GM19395 (cell line): ENCODE results near the gene PDE11A.
"Not testable (repeated sequence)": the region's sequence is repeated elsewhere in the genome, so short reads cannot be mapped to it uniquely, and the experiment has no call there.

Experiments used
- ATAC-seq: cut with Tn5 transposase; IDR thresholded peaks from one replicate; pipeline ENCODE4 v1.9.1; 2021; ENCODE audit warnings: mild to moderate bottlenecking, moderate library complexity; ENCODE audit not compliant: unreplicated experiment

Gene PDE11A

DNA sequence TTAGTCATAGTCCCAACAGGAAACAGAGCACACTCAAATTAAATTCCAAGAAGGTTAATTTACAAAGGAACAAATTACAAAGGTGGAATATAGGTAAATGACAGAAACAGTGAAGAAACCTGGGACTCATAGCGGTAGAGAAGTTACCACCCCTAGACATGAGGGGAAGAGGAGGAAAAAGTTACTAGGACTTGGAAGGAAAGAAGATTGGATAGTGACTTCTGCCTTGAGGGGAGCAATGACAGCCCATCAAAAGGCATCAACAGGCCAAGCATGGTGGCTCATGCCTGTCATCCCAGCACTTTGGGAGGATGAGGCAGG, 2.4 kb upstream of the PDE11A start:
- no peak for ATAC-seq

DNA sequence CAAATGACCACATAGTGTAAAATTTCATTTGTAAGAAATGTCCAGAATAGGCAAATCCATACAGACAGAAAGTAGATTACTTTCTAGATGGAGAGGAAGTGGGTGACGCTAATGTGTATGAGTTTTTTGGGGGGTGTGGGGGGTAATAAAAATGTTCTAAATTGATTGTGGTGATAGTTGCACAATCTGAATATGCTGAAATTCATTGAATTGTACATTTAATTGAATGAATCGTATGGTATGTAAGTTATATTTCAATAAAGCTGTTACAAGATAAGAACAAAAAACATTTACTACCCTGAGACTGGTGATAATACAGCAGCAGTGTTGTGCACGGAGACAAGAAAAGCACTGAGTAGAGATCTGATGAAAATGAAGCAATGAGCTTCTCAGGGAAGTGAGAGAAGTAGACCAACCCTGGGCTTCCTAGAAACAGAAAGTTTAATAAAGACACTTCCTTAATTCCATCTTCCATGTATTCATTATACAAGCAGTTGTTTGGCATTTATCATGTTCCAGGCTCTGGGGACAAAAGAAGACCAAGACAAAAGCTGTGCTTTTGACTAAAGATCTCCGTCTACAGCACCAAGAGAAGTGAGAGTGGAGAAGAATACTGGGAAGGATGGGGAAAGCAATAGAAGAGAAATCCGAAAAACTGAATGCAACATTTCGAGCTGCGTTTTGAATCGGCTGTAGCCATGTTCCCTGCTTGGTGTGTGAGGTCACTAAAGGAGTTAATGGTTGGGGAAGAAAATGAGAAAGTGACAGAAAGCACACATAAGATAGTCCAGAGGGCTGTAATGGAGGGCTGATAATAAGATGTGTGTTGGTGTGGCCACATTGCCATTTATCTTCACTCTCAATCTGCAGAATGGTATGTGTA, 1.8 kb upstream of the PDE11A start:
- no peak for ATAC-seq

DNA sequence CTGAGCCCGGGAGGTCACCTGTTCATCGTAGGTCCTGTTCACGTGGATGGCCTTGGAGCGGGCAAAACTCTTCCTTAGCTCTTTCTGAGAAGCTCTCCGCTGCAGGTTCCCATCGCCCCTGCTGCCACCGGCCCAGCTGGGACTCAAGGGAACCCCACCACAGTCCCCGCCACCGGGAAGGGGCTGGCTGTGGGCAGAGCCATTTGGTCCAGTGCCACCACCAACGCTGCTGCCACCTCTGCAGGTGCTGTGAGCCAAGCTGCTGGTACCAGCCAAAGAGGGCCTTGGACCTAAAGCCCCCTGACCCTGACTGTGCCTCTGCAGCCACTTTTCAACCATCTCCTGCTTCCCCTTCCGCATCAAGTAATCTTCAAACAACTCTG, 586 bp downstream of the PDE11A start:
- ATAC-seq: no peak

DNA sequence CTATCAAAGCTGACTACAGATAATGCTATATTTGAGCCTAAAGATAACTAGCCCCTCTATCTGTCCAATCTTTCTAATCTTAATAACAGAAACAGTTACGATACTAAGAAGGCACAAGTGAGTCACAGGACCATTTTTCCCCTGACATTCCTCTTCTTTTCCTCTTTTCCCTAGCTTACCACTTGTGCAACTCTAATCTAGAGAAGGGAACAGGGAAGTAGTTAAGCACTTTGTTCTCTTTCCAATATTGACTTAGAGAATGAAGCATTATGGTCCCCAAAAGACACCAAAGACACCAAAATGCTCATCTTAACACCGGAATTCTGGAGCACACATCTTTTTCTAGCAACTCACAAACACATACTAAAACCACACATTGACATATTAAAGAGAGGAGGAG, 1.8 kb downstream of the PDE11A start:
- no peak for ATAC-seq

DNA sequence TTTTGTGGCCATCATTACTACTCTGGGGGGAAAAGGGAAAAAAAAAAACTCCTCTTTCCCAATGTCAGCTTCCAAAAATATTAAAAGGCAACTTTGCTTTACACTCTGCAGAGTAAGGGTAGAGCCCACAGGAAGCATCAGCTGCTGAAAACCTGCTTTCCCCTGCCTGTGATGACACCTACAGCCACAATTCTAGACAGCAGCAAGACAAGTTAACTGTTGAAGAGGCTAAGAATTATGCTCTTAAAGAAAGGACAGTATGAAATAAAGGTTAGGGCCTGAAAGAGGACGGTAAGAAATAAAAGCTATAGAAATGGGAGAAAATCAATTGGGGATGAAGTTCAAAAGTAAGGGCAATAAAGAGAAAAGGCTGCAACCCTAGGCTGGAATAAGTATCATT, 3.0 kb downstream of the PDE11A start:
- no peak for ATAC-seq

DNA sequence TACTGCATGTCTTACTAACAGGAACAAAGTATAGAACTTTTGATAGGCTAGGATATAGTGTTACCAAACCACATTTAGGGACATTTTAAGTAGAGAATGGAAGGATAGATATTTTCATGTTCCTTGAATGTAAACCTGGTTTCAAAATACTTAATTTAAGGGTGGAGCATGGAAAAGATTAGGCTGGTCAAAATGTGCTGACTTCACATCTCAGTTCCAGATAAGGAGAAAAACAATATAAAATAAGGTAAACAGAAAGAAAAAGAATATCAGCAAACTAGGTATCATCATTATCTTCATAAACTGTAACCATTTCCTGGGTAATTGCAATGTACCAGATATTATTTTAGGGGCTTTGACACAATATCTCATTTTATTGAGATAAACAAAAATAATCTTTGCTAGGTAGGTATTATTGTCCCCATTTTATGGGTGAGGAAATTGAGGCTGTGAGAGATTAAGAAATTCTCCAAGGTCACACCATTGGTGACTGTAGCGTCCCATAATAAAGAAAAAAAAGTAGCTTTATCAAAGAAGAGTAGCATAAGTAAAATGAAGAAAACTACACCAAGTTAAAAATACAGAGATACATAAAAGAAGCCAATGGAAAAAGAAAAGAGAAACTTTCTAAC, 3.6 kb downstream of the PDE11A start:
- ATAC-seq: no peak

DNA sequence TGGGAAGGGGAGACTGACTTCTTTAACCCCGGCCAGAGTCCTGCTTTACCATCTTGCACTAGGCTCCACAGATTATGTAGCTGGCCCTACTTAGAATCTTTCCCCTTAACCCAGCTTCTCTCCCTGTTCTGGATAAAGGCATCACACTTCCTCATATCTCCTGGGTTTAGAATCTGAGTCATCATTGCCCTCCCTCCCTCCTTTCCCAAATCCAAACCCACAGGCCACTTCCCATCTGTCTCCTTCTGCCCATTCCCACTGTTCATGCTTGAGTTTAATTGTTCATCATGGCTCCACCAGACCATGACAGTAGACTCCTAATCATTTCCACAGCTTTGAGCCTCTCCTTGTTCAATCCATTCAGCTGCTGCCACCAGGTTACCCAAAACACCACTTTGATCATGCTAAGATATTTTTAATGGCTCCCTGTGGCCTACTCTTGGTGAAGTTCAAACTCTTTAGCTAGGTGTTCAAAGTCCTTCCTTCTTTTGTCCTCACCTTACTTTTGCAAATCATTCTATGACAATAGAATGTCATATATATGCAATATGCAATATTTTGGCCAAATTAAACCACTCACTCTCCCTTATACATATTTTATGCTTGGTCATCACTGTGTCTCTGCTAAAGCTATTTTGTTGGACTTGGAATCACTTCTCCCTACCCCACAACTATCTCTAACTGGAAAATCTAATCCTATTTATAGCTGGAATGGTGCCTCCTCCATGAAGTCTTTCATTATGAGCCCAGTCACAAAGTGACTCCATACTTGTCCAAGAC, 5.5 kb downstream of the PDE11A start:
- ATAC-seq: no peak

DNA sequence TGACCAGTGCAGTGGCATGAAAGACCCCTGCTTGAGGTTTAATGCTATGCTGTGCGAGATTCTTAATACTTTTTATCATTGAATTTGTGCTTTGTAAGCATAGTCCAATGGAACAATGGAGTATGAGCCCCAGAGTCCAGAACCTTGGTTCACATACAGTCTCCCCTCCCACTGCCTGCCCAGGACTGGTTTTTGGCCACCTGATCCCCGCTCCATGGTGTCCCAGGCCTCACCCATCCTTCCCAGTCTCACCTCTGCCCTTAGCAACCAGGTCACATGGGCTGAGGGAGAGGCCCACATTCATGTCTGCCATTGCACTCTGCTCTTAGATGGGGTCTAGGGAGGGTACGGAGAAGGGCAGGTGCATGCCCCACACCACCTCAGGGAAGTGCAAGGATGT, 6.3 kb downstream of the PDE11A start:
- no peak for ATAC-seq

DNA sequence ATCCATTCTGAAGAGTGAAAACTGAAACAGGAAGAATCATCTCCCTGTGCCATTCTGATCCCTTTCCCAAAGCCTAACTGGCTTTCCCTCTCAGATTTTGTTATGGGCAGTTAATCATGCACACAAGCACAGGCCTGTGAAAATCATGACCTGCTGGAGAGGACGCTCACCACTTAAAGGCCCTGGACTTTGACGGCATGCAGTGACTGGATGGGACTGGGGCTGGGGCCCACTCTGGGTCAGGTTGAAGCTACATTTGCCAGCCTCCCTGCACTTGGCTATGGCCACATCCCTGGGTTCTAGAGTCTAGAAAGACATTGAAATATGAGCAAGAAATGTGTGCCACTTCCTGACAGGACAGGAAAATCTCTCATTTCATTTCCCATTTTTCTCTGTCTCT, 12.9 kb downstream of the PDE11A start:
- no peak for ATAC-seq

DNA sequence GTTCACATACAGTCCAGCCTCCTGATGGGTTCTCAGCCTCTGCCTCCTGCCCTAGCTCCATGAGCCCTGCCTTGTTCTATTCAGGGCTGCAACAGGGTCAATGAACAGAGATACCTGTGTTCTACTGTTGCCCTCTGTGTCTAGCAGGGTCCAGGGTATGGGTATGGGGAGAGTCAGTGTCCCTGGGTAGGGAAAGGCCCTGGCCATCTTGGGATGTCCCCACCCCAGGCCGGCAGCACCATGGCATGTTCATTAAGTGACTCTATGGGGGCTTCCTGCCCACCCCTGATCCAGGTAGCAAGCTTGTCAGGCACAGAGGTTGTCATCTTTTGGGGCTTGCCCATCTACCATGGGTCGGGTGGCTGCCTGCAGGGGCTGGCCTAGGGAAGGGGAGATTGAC, 13.5 kb downstream of the PDE11A start:
- no peak for ATAC-seq

DNA sequence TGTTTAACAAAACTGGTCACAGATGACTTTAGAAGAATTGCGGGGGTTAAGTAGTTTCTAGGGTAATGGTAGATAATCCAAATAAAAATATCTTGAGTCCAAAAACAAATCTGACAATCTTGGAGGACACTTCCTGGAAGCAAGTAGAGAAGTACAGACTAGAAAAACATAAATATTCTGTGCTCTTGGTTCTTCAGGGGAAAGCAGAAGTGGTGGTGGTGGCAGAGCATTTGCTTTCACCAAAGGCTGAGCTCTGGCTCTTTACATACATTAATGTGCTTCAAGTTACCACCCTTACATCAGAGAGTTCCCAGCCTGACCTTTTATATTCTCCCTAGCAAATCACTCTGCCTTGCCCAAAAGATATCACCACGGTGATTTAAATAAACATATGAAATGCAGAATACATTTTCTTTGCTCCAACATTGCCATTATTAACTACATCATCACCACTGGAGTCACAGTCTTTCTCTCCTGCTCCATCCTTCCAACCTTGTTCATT, 15.3 kb downstream of the PDE11A start:
- ATAC-seq: no peak

DNA sequence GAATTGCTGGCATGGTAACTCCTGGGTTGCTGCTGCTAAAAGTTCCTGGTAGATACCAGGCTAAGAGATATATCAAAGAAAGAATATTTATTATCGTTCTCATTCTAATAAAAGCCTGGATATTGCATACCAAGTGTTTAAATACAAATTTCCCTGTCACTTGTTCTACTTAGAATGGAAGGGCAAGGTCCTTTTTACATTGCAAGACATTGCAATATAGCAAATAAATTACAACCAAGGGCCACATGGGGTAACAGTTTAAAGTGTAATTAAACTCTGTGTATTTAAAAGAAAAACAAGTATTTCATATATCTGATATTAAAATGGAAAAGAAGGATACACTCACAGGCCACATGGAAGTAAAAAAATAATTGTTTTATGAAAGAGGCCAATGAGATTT, 16.2 kb downstream of the PDE11A start:
- ATAC-seq: no peak

DNA sequence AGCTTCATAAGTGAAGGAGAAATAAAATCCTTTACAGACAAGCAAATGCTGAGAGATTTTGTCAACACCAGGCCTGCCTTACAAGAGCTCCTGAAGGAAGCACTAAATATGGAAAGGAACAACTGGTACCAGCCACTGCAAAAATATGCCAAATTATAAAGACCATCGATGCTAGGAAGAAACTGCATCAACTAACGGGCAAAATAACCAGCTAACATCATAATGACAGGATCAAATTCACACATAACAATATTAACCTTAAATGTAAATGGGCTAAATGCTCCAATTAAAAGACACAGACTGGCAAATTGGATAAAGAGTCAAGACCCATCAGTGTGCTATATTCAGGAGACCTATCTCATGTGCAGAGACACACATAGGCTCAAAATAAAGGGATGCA, 21.3 kb downstream of the PDE11A start:
- not testable (repeated sequence) for ATAC-seq

DNA sequence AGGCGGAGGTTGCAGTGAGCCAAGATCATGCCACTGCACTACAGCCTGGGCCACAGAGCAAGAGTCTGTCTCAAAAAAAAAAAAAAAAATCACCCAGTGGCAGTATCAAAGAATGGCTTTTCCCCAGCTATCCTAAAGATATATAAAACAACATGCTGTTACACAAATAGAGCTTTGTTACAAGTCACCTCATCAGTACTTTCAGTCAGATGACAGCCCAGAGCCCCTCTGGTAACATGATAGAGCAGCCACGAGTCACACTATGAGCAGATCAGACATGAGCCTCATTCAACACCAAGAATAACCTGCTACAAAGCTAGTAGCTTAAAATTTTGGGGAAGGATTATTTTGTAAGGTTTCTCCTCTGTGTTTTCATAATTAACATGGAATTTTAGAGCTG, 25.2 kb downstream of the PDE11A start:
- no peak for ATAC-seq

DNA sequence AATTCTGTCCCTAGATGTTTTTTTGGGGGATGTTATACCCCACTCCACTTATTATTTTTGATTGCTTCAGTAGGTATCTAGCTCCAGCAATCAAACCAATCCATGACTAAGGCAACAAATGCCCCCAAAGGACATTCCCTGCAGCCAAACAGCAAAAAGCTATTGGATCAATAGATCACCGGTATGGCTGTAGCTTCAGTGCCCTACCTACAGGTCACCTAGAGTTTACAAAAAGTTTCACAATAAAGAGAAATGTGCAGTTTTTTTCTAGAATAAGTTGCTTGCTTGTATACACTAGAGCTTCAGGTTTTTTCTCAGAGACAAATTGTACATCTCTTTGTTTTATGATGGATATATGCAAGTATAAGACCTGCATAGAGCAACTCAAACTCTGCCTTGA, 27.7 kb downstream of the PDE11A start:
- ATAC-seq: no peak

DNA sequence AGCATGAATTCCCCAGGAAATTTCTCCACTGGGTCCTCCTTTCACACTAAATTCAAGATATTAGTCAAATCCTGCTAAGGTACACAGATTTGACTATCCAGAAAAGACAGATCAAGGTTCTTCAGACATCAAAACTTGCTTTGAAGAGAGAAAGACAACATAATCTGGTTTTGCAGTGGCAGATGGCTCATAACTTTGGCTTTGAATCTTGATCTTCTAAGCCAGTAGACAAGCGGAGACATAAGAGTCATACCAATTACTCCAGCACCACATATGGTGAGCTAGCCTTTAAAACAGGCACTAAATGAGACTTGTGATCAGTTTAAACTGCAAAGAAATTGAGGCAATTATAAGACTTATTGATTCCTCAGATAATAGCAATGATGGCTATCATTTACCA, 29.3 kb downstream of the PDE11A start:
- no peak for ATAC-seq

DNA sequence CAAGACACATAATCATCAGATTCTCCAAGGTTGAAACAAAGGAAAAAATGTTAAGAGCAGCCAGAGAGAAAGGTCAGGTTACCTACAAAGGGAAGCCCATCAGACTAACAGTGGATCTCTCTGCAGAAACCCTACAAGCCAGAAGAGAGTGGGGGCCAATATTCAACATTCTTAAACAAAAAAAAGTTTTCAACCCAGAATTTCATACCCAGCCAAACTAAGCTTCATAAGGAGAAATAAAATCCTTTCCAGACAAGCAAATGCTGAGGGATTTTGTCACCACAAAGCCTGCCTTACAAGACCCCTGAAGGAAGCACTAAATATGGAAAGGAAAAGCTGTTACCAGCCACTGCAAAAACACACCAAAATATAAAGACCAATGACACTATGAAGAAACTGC, 39.0 kb downstream of the PDE11A start:
- not testable (repeated sequence) for ATAC-seq

DNA sequence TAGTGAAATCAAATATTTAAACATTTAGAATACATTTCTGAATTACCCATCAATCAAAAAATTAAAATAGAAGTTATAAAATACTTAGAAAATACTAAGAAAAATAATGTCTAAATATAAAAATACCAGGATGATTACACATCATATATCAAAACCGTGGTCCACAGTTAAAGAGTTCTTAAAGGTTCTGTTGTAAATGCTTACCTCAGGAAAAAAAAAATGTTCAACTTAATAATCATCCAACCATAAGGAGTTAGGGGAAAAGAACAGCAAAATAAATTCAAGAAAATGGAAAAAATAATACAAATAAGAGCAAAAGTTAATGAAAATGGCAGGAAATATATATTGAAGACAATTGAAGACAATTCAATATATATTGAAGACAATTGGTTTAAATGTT, 43.2 kb downstream of the PDE11A start:
- no peak for ATAC-seq

DNA sequence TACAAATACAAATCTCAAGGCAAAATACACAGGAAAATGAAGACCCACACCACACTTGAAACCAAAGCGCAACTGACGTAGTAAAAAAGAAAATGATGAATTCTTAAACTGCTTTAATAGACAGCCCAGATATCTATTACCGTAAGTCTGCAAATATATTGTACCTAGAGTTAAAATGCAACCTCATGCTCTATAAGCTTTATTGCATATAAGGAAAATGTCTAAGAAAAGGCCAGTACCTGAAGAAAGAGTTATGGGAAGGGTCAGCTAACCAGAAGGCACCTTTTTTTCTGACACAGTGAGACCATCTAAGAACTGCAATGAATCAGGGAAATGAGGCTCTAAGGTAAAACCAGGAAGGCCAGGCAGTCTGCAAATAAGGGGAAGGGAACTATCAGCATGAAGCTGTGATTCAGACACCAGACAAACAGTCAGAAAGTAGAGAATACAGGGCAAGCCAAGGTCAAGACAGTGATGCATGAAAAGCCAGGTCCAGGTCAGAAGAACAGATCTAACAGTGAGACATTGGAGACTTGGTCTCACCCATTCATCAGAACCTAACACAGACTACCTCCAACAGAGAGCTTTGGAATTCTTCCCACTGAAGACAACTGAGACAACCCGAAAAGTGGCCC, 46.9 kb downstream of the PDE11A start:
- no peak for ATAC-seq

DNA sequence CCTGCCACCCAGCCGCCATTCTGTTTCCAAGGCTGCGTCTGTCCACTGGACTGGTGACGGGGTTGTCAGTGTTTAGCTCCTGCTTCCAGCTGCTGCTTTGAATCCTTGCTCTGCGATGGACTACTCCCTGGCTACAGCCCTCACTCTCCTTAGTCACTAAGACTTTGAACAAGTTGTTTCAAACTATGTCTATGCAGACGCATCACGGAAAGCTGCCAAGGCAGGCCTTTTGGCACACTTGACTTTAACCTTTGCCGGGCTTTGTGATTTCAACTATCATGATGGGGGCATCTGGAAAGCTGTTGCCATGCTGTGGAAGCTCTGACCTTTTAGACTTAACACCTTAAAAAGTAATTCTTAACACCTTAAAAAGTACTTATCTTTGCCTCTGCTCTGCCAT, 54.4 kb downstream of the PDE11A start:
- ATAC-seq: no peak

DNA sequence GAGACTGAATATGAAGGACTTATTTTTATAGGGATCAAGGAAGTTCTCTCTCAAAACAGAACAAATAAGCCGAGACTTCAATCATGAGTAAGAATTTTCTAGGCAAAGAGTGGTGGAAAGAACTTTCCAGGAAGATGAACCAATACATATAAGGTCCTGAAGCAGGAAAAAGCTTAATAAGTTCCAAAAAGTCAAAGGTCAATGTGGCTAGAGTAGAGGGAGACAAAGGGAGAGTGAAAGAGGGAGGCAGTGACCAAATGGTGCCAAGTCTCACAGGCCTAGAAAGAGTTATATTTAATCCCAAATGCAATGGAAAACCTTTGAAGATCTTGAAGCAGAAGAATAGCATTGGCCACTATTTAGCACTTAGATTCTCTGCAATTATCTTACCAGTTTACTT, 56.0 kb downstream of the PDE11A start:
- ATAC-seq: no peak
